Measurements from ENCODE around the gene VHLL. TPM values are rescaled to one million over a fixed set of nuclear protein-coding genes. Genes with fewer than 3 reads are reported as not detected.
A peak's percentile ranks its signal among the peaks of the same experiment; 100 is the strongest.

The VHLL gene
- total RNA-seq, 2 donors from 2014 or later, result 1.1 TPM; not detected in 1

- peak overlapping the region in 1 of 2 donors; percentile 13 for H3K27ac ChIP-seq
- H3K4me3 ChIP-seq, result no peak overlapping the region
- H3K27me3 ChIP-seq (replicated peaks; ENCODE audit: insufficient read depth), result no peaks in the 10 kb centered on the region
- intact Hi-C loops (cut with DNase I), result no loop called here
- peak; percentile 71 for DNase-seq (ENCODE audit: low spot score)
- no peaks in the 10 kb centered on the region for H3K9me3 ChIP-seq
- H3K36me3 ChIP-seq, result peaks cover 3 to 5% of the 10 kb centered on the region in 2 donors
- 60% methylated on average over 6 of the region's 6 CpGs for WGBS
- no peaks in the 10 kb centered on the region for H3K4me1 ChIP-seq (replicated peaks)
- TF ChIP-seq CTCF (IDR thresholded peaks at IDR 0.05) (no peak), POLR2A (IDR thresholded peaks at IDR 0.05) (no peak), POLR2AphosphoS5 (IDR thresholded peaks at IDR 0.05) (peak; percentile 64)
Measured at GRCh38 chr1:156310962-156311361, 11.9 kb upstream of the VHLL start.

- Histone ChIP-seq H3K4me3 (no peak overlapping the region), H3K9me3 (no peaks in the 10 kb centered on the region), H3K4me1 (replicated peaks) (no peaks in the 10 kb centered on the region), H3K27ac (no peak overlapping the region), H3K36me3 (peaks cover 0 to 3% of the 10 kb centered on the region in 2 donors), H3K27me3 (replicated peaks; ENCODE audit: insufficient read depth) (no peaks in the 10 kb centered on the region)
- DNase-seq (ENCODE audit: low spot score), result no peak
- TF ChIP-seq POLR2A (IDR thresholded peaks at IDR 0.05), result no peak
- TF ChIP-seq POLR2AphosphoS5 (IDR thresholded peaks at IDR 0.05), result no peak
- TF ChIP-seq CTCF (IDR thresholded peaks at IDR 0.05), result no peak
- intact Hi-C loops (cut with DNase I), result no loop called here
Measured at GRCh38 chr1:156308078-156308477, 9.0 kb upstream of the VHLL start.

GRCh38 chr1:156305215-156305614 is 6.1 kb upstream of the VHLL start:
- TF ChIP-seq POLR2AphosphoS5 (IDR thresholded peaks at IDR 0.05), result no peak
- Histone ChIP-seq H3K27ac (no peak overlapping the region), H3K27me3 (replicated peaks; ENCODE audit: insufficient read depth) (no peaks in the 10 kb centered on the region), H3K4me3 (no peak overlapping the region), H3K4me1 (replicated peaks) (no peaks in the 10 kb centered on the region), H3K9me3 (no peaks in the 10 kb centered on the region), H3K36me3 (peaks cover 0 to 3% of the 10 kb centered on the region in 2 donors)
- DNase-seq (ENCODE audit: low spot score), result no peak
- intact Hi-C loops (cut with DNase I), result no loop called here
- WGBS, result 55% methylated on average over 2 of the region's 2 CpGs

GRCh38 chr1:156303241-156303640 is 4.1 kb upstream of the VHLL start:
- WGBS, result 91% methylated on average over 4 of the region's 4 CpGs
- TF ChIP-seq POLR2AphosphoS5 (IDR thresholded peaks at IDR 0.05) (no peak), POLR2A (IDR thresholded peaks at IDR 0.05) (no peak), CTCF (IDR thresholded peaks at IDR 0.05) (no peak)
- Histone ChIP-seq H3K4me1 (replicated peaks) (no peaks in the 10 kb centered on the region), H3K36me3 (no peaks in the 10 kb centered on the region), H3K4me3 (no peak overlapping the region), H3K27me3 (replicated peaks; ENCODE audit: insufficient read depth) (no peaks in the 10 kb centered on the region), H3K9me3 (no peaks in the 10 kb centered on the region), H3K27ac (no peak overlapping the region)
- intact Hi-C loops (cut with DNase I), result no loop called here
- no peak for DNase-seq (ENCODE audit: low spot score)

GRCh38 chr1:156295391-156295947 is 3.6 kb downstream of the VHLL start, which contains the start of gene GLMP:
Gene GLMP, minus strand, starts transcription at chr1:156295679. Its CDS starts 34 bp downstream, at chr1:156295645.
- DNase-seq (ENCODE audit: low spot score), result peak; percentile 77
- H3K4me1 ChIP-seq (replicated peaks), result peaks cover 12% of the 10 kb centered on the region
- H3K36me3 ChIP-seq, result no peaks in the 10 kb centered on the region
- H3K9me3 ChIP-seq, result no peaks in the 10 kb centered on the region
- intact Hi-C loops (cut with DNase I), result no loop called here
- H3K27ac ChIP-seq, result peak within 1 kb of the TSS; percentile 79 to 93
- WGBS, result 1% methylated on average over 17 of the region's 17 CpGs
- H3K4me3 ChIP-seq, result peak within 1 kb of the TSS; percentile 61 to 96
- H3K27me3 ChIP-seq (replicated peaks; ENCODE audit: insufficient read depth), result no peaks in the 10 kb centered on the region
- peak; percentile 49 for TF ChIP-seq POLR2A (IDR thresholded peaks at IDR 0.05)
- no peak for TF ChIP-seq CTCF (IDR thresholded peaks at IDR 0.05)
- peak; percentile 90 for TF ChIP-seq POLR2AphosphoS5 (IDR thresholded peaks at IDR 0.05)
